HG03571 (cell line): Measurements from ENCODE around the gene SRGAP3.

Experiments
- ATAC-seq: cut with Tn5 transposase; IDR thresholded peaks from one replicate; pipeline ENCODE4 v1.9.1; 2021; ENCODE audit not compliant: unreplicated experiment

The SRGAP3 gene

GRCh38 chr3:9121366-9122001, 128.0 kb downstream of the SRGAP3 start:
- no peak for ATAC-seq

- no peak for ATAC-seq
Measured at GRCh38 chr3:9119331-9119730, 130.1 kb downstream of the SRGAP3 start.

- no peak for ATAC-seq
Measured at GRCh38 chr3:9118222-9118621, 131.2 kb downstream of the SRGAP3 start.

GRCh38 chr3:9117220-9117619, 132.2 kb downstream of the SRGAP3 start:
- ATAC-seq = no peak

- no peak for ATAC-seq
Measured at GRCh38 chr3:9116336-9116735, 133.1 kb downstream of the SRGAP3 start.

- ATAC-seq = no peak
Measured at GRCh38 chr3:9115336-9115735, 134.1 kb downstream of the SRGAP3 start.

GRCh38 chr3:9113040-9113439, 136.4 kb downstream of the SRGAP3 start:
- ATAC-seq = no peak

- no peak for ATAC-seq
Measured at GRCh38 chr3:9111866-9112265, 137.6 kb downstream of the SRGAP3 start.

GRCh38 chr3:9111417-9111816, 138.0 kb downstream of the SRGAP3 start:
- ATAC-seq = no peak

GRCh38 chr3:9110802-9111201, 138.6 kb downstream of the SRGAP3 start:
- no peak for ATAC-seq

- ATAC-seq = no peak
Measured at GRCh38 chr3:9110316-9110715, 139.1 kb downstream of the SRGAP3 start.

GRCh38 chr3:9109568-9109914, 139.9 kb downstream of the SRGAP3 start:
- ATAC-seq = no peak

GRCh38 chr3:9108876-9109567, 140.4 kb downstream of the SRGAP3 start:
- ATAC-seq = no peak

- no peak for ATAC-seq
Measured at GRCh38 chr3:9107738-9108137, 141.7 kb downstream of the SRGAP3 start.

- ATAC-seq = no peak
Measured at GRCh38 chr3:9105421-9105820, 144.0 kb downstream of the SRGAP3 start.

- no peak for ATAC-seq
Measured at GRCh38 chr3:9104121-9104520, 145.3 kb downstream of the SRGAP3 start.

- no peak for ATAC-seq
Measured at GRCh38 chr3:9102240-9102981, 147.0 kb downstream of the SRGAP3 start.

GRCh38 chr3:9101286-9101685, 148.2 kb downstream of the SRGAP3 start:
- no peak for ATAC-seq

GRCh38 chr3:9100513-9100894, 148.9 kb downstream of the SRGAP3 start:
- no peak for ATAC-seq

GRCh38 chr3:9099702-9100512, 149.5 kb downstream of the SRGAP3 start:
- ATAC-seq = no peak
